Pons (tissue), 1 donor: ENCODE measurements around the gene KCTD14.
"Not testable (repeated sequence)": the region's sequence is repeated elsewhere in the genome, so short reads cannot be mapped to it uniquely, and the experiment has no call there.

Experiments used
- DNase-seq: peaks from one replicate; pipeline ENCODE4 v3.0.0-alpha.2; 2016; ENCODE audit warnings: low spot score

Gene KCTD14

DNA sequence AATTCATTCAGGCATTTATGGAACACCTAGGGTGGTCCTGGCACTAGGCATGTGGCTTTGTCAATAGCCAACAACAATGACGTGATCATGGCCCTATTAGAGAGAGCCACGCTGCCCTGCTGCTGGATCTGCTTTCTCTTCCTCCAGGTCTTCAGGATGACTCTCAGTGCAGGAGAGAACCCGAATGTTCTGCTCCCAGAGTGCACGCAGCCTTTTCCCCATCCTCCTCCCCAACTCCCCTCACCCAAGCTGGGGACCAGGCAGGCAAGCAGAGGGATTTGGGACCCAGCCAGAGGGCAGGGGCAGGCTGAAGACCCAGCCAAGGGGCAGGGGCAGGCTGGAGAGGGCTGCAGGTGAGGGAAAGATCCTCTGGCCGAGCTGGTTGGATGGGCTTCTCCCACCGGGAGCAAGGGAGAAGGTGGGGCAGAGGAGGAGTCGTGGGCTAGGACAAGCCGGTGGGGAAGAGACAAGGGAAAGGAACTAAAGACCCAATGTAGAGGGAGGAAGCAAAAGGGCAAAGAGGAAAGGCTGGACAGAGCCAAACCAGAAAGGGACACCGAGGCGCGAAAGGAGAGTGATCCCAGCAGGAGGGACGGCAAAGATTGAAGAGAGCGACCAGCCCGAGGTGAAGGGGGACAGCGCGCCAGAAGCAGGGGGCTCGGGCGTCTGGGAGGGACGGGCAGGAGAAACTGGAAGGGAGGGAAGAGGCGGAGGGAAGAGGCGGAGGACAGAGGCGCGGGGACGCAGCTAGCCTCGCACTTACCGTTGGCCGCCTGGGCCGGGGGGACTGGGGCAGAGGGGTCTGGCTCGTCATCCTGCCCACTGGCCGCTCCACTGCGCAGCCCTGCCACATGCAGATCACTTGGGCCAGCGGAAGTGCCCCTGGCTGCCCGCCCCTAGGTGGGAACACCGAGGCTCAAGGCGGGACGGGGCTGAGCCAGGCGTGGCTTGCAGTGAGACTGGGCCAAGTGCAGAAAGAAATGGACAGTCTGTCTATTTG, at the start of gene KCTD14:
Gene KCTD14 (minus strand): TSS at position 880 of the 1,000 bp plus-strand sequence. CDS start 27 bp downstream, at position 853.
- DNase-seq: no peak

- no peak for DNase-seq
These were observed 49.4 kb upstream of the KCTD14 start for GRCh38 chr11:78072455-78072854.

- DNase-seq: no peak
These were observed 48.6 kb upstream of the KCTD14 start for GRCh38 chr11:78071717-78072116.

GRCh38 chr11:78070621-78071020, 47.5 kb upstream of the KCTD14 start:
- DNase-seq: peak; percentile 17

DNA sequence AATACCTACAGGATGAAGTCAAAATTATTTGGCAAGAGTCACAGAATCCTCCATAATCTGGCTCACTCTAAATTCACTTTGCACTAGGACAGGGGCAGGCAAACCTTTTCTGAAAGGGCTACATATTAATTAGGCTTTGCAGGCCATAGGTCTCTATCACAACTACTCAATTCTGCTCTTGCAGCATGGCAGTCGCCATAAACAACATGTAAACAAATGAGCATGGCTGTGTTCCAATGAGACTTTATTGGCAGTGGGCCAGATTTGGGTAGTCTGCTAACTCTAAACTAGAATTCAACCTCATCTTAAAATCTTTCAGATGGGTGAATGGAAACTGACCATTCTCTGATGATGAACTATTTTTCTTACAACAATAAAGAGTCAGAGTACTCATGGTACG, 46.4 kb upstream of the KCTD14 start:
- no peak for DNase-seq

- DNase-seq: no peak
These were observed 44.6 kb upstream of the KCTD14 start for GRCh38 chr11:78067704-78068103.

DNA sequence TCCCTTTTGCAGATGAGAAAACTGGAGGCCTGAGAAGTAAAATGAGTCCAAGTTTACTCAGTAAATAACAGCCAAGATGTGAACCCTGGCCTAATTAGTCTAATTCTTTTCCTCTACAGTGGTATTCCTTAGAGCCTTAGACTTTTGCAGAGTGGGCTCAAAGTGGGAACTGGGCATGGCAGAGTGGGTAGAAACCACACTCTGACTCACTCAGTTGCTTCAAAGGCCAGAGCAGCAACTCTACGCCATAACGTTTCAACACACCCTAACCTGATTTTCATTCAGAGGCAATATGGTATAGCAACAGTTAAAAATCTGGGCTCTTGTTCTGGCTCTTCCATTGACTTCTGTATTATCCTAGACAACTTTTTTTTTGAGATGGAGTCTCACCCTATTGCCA, 43.4 kb upstream of the KCTD14 start:
- no peak for DNase-seq

DNA sequence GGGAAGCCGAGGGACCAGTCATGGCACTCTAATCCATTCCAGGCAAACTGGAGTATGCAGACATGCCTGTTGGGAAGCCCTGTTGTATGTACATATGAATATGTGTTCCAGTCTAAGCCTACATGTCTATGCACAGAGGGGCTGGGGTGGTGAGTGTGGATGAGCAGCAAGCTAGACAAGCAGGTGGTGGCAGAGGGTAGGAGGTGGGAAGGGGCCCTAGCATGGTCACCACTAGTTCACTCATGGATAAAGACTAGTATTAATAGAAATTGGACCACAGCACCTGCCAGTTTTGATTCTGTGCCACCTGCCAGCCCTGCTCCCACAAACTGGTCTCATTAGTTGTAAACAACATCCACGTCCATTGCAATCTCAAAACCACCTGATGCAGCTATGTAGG, 42.1 kb upstream of the KCTD14 start:
- DNase-seq: no peak

- peak; percentile 28 for DNase-seq
These were observed 40.5 kb upstream of the KCTD14 start, which contains the start of gene THRSP for GRCh38 chr11:78063440-78064181. Gene THRSP (plus strand): TSS chr11:78063861. CDS start chr11:78063882, 21 bp downstream.

DNA sequence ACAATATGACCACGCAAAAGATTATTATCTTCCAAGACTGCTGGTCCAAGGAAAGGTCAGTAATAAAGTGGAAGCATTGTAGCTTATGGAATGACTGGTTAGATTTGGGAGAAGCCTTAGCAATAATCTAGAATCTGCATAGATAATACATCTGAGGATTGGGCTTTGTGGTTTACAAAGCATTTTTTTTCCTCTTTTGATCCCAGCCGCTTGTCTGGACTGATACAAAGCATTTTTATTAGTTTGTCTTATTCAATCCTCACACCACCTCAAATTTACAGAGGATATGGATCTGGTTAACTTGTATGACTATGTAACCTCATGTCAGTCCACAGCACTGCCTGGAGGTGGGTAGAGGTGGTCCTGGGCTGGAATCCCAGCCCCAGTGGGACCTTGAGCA, 39.6 kb upstream of the KCTD14 start:
- no peak for DNase-seq

DNA sequence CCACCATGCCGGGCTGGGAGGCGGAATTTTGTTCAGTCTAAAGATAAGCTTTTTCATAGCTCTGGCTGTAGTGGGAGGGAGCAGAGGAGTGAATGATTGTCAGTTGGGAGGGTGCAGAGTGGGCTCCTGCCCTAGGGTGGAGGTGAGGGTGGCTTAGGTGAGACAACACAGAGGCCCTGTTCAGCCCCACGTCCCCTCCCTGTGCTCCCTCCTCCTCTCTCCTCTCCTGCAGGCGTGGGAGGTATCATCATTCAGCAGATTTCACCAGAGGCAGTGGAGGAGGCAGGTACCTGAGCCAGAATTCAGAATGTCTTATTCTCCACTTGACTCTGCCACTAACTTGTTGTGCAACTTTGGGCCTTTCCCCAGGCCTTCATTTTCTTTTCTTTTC, 38.8 kb upstream of the KCTD14 start:
- no peak for DNase-seq

DNA sequence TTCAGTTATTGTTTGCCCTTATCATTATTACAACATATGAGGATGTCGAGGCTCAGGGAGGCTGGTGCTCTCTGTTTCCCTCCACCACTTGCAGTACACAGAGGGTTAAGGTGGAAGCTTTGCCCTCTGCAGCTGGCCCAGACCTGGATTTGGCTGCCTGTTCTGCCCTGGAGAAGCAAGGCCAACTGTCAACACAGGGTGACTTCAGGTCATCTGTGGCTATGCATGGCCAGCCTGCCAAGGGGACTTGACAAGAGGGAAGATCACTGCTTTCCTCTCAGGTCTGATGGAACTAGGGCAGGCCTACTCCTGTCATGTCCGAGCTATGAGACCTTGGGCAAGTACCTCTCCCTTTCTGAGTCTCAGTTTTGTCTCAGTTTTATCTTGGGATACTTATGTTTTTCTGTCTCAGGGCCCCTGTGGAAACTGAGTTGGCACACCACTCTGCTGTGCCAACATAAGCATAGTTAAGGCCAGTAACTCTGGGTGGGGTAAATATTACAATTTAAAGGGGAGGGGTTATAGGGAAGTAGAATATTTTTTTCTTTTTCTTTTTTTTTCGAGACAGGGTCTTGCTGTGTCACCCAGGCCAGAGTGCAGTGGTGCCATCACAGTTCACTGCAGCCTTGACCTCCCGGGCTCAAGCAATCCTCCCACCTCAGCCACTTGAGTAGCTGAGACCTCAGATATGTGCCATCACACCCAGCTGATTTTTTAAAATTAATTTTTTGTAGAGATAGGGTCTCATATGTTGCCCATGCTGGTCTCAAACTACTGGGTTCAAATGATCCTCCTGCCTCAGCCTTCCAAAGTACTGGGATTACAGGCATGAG, 38.2 kb upstream of the KCTD14 start:
- DNase-seq: no peak

GRCh38 chr11:78060533-78060932, 37.5 kb upstream of the KCTD14 start:
- DNase-seq: no peak

DNA sequence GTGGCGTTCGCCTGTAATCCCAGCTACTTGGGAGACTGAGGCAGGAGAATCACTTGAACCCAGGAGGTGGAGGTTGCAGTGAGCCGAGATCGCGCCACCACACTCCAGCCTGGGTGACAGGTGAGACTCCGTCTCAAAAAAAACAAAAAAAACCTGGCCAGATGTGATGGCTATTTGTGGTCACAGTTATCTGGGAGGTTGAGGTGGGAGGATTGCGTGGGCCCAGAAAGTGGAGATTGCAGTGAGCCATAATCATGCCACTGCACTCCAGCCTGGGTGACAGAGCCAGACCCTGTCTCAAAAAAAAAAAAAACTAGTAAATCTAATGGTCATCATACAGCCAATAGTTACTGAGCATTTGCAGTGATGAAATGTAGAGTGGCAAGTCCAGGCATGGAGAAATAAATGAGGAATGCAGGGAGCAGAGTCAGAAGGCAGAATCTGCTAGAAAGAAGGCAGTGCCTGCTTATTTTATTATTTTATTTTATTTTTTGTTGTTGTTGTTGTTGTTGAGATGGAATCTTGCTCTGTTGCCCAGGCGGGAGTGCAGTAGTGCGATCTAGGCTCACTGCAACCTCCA, 36.8 kb upstream of the KCTD14 start:
- not testable (repeated sequence) for DNase-seq

GRCh38 chr11:78057462-78058055, 34.5 kb upstream of the KCTD14 start:
- DNase-seq: no peak

DNA sequence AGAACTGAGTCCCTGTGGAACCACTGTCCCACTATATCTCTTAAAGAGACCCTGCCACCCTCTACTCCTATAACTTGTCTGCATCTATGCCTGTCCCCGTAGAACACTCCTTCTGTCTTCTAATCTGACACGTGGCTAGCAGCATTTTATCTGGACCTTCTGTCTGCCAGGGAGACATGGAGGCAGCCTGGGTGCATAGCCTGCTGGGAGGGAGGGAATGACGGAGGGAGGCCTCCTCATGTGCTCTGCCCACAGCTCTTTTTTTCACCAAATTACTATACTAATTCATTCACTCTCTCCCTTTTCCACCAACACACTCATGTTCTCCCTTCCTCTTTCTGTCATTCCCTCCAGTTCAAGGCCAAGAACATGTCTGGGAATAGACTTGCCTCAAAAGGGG, 33.0 kb upstream of the KCTD14 start:
- DNase-seq: no peak

- no peak for DNase-seq
These were observed 31.9 kb upstream of the KCTD14 start for GRCh38 chr11:78054971-78055370.

DNA sequence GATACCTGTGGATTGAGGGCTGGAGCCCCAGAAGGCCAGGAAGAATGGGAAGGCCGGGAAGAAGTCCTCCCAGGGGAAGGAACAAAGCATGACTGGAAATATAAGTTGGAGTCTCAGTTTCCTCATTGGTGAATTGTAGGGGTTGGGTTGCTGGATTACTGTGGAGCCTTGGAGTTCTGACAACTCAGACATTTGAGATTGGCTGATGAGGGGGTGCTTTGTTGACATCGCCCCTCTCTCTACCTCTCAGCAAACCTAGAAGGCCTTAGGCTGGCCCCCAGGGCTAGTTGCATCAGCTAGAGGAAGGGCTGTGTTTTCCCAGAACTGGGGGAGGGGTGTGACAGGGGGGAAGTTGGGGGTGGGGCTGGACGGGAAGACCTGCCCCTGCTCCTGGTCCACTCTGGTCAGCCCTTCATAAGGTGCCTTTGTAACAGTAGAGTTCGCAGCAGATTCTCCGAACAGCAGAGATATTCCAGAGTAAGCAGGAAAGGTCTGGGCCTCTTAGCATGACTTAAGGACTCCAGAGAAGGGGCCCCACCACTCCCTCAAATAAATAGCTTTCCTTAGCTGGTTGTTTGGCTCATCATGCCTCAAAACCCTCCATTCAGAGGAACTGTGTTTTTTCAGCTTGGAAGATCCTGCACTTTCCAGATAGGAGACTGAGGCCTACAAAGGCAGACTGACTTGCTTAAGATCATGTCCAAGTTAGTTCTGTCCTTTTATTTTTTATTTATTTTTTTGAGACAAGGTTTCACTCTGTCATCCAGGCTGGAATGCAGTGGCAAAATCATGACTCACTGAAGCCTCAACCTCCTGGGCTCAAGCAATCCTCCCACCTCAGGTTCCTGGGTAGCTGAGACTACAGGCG, 28.1 kb upstream of the KCTD14 start:
- no peak for DNase-seq

GRCh38 chr11:78049348-78049747, 26.3 kb upstream of the KCTD14 start:
- DNase-seq: no peak

DNA sequence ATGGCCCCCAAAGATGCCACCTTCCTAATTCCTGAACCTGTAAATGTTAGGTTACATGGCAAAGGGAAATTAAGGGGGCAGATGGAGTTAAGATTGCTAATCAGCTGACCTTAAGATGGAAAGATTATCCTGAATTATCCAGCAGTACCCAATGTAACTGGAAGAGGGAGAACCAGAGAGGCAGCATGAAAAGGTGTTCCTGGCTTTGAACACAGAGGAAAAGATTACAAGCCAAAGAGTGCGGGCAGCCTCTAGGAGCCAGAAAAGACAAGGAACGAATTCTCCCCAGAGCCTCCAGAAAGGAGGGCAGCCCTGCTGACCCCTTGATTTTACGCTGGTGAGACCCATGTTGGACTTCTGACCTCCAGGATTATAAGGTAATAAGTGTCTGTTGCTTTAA, 25.5 kb upstream of the KCTD14 start:
- no peak for DNase-seq
